NT2/D1 (cell line): Measurements from ENCODE around the gene OR2H2.
A peak's percentile ranks its signal among the peaks of the same experiment; 100 is the strongest.

Experiments
- DNase-seq: peaks from one replicate; pipeline ENCODE4 v3.0.0-alpha.2; 2011; ENCODE audit warnings: low read depth, low spot score
- H3K27me3 ChIP-seq: 2 replicates; pipeline ENCODE4 v1.6.0; 2011; ENCODE audit warnings: mild to moderate bottlenecking; ENCODE audit not compliant: insufficient read length, insufficient read depth
- H3K36me3 ChIP-seq: 2 replicates; pipeline ENCODE4 v1.6.1; 2011; ENCODE audit warnings: mild to moderate bottlenecking, low read length, mixed read lengths; ENCODE audit not compliant: insufficient read depth, insufficient read length
- H3K4me1 ChIP-seq: 2 replicates; pipeline ENCODE4 v1.5.1; 2011; ENCODE audit not compliant: insufficient read depth, insufficient read length
- H3K4me3 ChIP-seq: 2 replicates; pipeline ENCODE4 v1.5.1; 2011; ENCODE audit warnings: low read depth; ENCODE audit not compliant: insufficient read length
- H3K9ac ChIP-seq: 2 replicates; pipeline ENCODE4 v1.6.0; 2011; ENCODE audit warnings: low read depth; ENCODE audit not compliant: insufficient read length
- H3K9me3 ChIP-seq: 2 replicates; pipeline ENCODE4 v1.5.1; 2011; ENCODE audit warnings: mild to moderate bottlenecking, low read length; ENCODE audit not compliant: insufficient read depth
- SUZ12 ChIP-seq: IDR thresholded peaks from 2 replicates; pipeline ENCODE4 v1.6.1; 2011; ENCODE audit not compliant: insufficient read length, insufficient read depth; ENCODE audit errors: extremely low read depth
- YY1 ChIP-seq: IDR thresholded peaks from 2 replicates; pipeline ENCODE4 v1.6.1; 2011; ENCODE audit not compliant: insufficient read length, insufficient read depth
- ZNF274 ChIP-seq: IDR thresholded peaks from 2 replicates; pipeline ENCODE4 v1.6.1; 2011; ENCODE audit warnings: mild to moderate bottlenecking, low read depth, low read length

The OR2H2 gene

GRCh38 chr6:29567541-29567940, 17.4 kb upstream of the OR2H2 start:
- no peak for TF ChIP-seq YY1
- TF ChIP-seq SUZ12, result no peak
- no peak for TF ChIP-seq ZNF274
- Histone ChIP-seq H3K9ac (no peak overlapping the region), H3K4me3 (no peak overlapping the region), H3K9me3 (no peaks in the 10 kb centered on the region), H3K36me3 (no peaks in the 10 kb centered on the region), H3K4me1 (no peaks in the 10 kb centered on the region), H3K27me3 (no peaks in the 10 kb centered on the region)
- DNase-seq, result no peak

- no peak for TF ChIP-seq ZNF274
- no peak for TF ChIP-seq SUZ12
- no peak for TF ChIP-seq YY1
- H3K27me3 ChIP-seq, result no peaks in the 10 kb centered on the region
- no peaks in the 10 kb centered on the region for H3K9me3 ChIP-seq
- DNase-seq, result no peak
- H3K4me3 ChIP-seq, result no peak overlapping the region
- H3K9ac ChIP-seq, result no peak overlapping the region
- H3K36me3 ChIP-seq, result no peaks in the 10 kb centered on the region
- no peaks in the 10 kb centered on the region for H3K4me1 ChIP-seq
These were observed 16.9 kb upstream of the OR2H2 start for GRCh38 chr6:29567991-29568390.

GRCh38 chr6:29576056-29576455, 8.9 kb upstream of the OR2H2 start:
- no peak for DNase-seq
- H3K9me3 ChIP-seq, result no peaks in the 10 kb centered on the region
- H3K36me3 ChIP-seq, result no peaks in the 10 kb centered on the region
- no peak for TF ChIP-seq YY1
- no peak for TF ChIP-seq ZNF274
- no peak for TF ChIP-seq SUZ12
- H3K4me1 ChIP-seq, result no peaks in the 10 kb centered on the region
- H3K27me3 ChIP-seq, result no peaks in the 10 kb centered on the region
- no peak overlapping the region for H3K4me3 ChIP-seq
- H3K9ac ChIP-seq, result no peak overlapping the region

- Histone ChIP-seq H3K27me3 (no peaks in the 10 kb centered on the region), H3K9me3 (no peaks in the 10 kb centered on the region), H3K36me3 (no peaks in the 10 kb centered on the region), H3K4me1 (no peaks in the 10 kb centered on the region), H3K9ac (no peak overlapping the region), H3K4me3 (no peak overlapping the region)
- DNase-seq, result no peak
- TF ChIP-seq SUZ12 (no peak), YY1 (no peak), ZNF274 (no peak)
These were observed 7.4 kb upstream of the OR2H2 start for GRCh38 chr6:29577544-29577943.

- no peak for TF ChIP-seq SUZ12
- no peak for TF ChIP-seq YY1
- TF ChIP-seq ZNF274, result no peak
- Histone ChIP-seq H3K4me1 (peaks cover 3% of the 10 kb centered on the region), H3K27me3 (no peaks in the 10 kb centered on the region), H3K9ac (no peak overlapping the region), H3K9me3 (no peaks in the 10 kb centered on the region), H3K36me3 (peaks cover 4% of the 10 kb centered on the region), H3K4me3 (no peak overlapping the region)
- peak; percentile 22 for DNase-seq
These were observed 4.6 kb downstream of the OR2H2 start for GRCh38 chr6:29589423-29590048.

GRCh38 chr6:29590218-29590808, 5.4 kb downstream of the OR2H2 start:
- H3K9me3 ChIP-seq, result no peaks in the 10 kb centered on the region
- H3K4me1 ChIP-seq, result peaks cover 3% of the 10 kb centered on the region
- TF ChIP-seq ZNF274 (no peak), SUZ12 (no peak), YY1 (no peak)
- no peak for DNase-seq
- H3K36me3 ChIP-seq, result peaks cover 4% of the 10 kb centered on the region
- H3K27me3 ChIP-seq, result no peaks in the 10 kb centered on the region
- no peak overlapping the region for H3K4me3 ChIP-seq
- H3K9ac ChIP-seq, result no peak overlapping the region

- Histone ChIP-seq H3K4me3 (no peak overlapping the region), H3K4me1 (peaks cover 3% of the 10 kb centered on the region), H3K9me3 (no peaks in the 10 kb centered on the region), H3K27me3 (no peaks in the 10 kb centered on the region), H3K36me3 (peaks cover 2% of the 10 kb centered on the region), H3K9ac (no peak overlapping the region)
- no peak for DNase-seq
- TF ChIP-seq SUZ12 (no peak), YY1 (no peak), ZNF274 (no peak)
These were observed 6.8 kb downstream of the OR2H2 start for GRCh38 chr6:29591677-29592076.
